ENCODE data around the gene FILIP1L.

FILIP1L gene

DNA sequence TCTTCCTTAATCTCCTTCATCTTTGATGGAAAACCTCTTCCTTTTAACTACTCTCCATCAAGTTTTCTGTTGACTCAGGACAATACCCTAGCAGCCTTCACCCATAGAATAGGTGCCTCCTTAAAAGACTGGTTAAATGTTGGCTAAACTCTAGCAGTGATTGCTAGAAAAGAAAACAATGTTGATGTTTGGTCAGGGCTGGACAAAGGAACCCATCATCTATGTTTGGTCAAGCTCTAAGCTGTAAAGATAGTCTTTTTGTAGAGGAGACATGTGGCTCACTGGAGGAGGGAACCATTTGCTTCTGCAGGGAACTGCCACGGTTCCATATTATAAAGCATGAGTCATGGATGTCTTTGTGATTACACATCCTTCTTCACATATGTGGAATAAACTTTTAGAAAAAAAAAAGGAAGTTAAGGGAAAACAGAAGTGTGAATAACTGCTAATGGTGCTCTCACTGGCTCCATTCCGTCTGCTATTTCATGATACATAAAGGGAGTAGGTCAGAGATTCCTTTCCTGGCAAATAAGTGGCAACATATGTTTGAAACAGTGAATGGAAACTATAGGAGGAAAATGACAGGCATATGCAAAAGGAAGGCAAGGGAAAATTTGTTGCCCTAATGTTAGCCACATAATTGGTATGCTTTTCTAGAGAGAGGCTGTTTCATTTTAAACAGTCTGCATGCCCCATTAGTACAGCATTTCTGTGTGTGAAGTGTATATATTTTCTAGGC lies 218.4 kb downstream of the FILIP1L start:
- DNase-seq (ENCODE audit: low read depth, low spot score) = no peak

DNA sequence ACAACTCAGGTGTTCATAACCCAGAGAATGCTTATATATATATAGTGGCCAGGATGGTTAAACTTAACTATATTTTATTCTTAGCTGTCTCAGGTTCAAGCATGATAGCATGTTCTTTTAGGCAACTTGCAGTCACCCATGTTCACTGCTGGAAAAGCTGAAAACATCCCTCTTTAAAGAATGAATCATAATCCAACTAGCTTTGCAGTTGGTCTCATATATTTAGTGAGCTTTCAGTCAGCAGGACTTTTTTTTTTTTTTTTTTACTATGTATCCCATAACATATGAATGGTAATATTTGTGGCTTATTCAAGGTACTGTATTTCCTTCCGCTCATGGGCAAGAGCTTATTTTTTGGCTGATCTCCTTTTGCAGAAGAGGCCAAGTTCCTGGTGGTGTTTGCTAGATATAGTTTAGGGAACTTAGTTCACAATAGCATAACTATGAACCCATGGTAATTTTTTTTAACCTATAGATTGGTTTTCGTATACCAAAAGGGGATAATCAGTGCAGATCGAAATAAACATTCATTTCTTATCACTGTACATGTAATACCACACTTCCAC lies 219.1 kb downstream of the FILIP1L start:
- no peak for DNase-seq (ENCODE audit: low read depth, low spot score)

DNA sequence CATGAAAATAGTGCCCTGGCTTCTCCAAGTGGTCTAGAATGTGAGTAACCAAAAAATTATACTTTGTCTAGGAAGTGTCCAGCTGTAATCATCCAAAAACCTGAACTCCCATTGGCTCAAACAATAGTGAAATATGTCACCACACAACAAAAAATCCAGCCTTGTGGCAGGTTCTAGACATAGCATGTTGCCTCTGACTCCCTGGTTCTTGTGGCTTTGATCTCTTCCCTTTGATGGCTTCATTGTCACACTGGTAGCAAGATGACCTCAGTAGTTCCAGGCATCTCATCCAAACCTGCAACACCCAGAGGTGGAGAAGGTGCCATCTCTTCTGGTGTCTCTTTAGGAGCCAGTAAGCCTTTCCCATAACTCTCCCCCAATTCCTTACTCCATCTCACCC lies 222.0 kb downstream of the FILIP1L start:
- DNase-seq (ENCODE audit: low read depth, low spot score) = no peak

- no peak for DNase-seq (ENCODE audit: low read depth, low spot score)
Observed at GRCh38 chr3:99891610-99892285, 222.6 kb downstream of the FILIP1L start.

- no peak for DNase-seq (ENCODE audit: low read depth, low spot score)
Observed at GRCh38 chr3:99885851-99886250, 228.4 kb downstream of the FILIP1L start.

- DNase-seq (ENCODE audit: low read depth, low spot score) = no peak
Observed at GRCh38 chr3:99885085-99885484, 229.2 kb downstream of the FILIP1L start.

DNA sequence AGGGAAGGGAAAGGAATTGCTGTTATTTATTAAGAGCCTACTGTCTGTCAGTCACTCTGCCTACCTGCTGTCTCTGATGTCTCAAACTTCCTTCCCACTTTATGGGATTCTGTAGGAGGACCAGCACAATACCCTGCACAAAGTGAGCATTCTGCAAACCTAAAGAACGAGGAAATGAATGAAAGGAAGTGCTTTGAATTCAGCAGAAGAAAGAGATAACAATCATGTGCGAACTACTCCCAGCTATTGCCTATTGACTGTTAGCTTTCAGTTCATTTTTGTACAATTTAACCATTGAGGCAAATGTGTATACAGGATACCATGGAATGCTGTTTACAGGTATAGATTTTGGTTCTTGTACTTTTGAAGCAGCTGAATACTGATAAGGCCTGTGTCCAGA lies 229.8 kb downstream of the FILIP1L start:
- no peak for DNase-seq (ENCODE audit: low read depth, low spot score)

DNA sequence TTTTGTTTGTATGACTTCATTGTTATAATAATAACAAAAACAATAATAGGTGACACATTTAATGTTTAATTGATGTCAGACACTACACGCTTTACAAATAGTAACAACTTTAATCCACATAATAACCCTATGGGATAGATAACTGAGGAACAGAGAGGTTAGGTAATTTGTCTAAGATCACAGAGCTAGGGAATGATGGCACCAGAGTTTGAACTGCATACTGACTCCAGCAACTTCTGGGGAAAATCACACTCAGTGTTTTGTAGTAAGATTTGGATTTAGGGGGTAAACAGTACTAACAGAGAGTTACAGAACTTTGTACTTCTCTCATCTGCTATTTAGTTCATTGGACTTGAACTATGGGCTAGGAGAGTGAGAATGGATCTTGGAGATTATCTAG lies 230.6 kb downstream of the FILIP1L start:
- no peak for DNase-seq (ENCODE audit: low read depth, low spot score)

- no peak for DNase-seq (ENCODE audit: low read depth, low spot score)
Observed at GRCh38 chr3:99883138-99883461, 231.2 kb downstream of the FILIP1L start.

DNA sequence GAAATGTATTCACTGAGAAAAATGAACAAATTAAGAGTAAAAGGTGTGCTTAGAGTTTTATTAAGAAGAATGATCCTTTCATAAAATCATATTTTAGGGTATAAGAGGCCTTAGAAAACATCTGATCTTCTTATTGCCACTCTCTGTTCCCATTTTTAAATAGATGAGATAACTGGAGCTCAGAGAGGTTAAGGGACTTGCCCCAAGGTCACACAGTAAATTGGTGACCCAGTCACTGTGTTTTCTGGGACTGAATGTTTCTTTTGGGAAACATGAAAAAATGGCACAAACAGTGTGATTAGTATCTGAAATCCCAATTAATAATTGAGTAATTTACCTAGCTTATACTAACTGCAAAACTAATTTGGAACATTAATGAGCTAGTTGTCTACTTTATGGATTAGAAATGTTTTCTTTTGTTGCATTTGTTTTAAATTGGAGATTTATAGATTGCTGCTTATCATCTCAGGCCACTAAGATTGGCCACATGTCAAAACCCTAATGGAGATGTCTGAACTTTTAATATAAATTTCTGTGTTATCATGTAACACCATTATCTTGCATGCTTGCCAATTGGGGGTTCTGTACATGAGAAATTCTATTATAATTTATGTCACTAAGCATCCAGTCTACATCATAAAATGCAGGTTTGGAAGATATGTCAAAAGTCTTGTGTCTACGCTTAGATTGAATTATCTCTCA lies 231.7 kb downstream of the FILIP1L start:
- no peak for DNase-seq (ENCODE audit: low read depth, low spot score)

- DNase-seq (ENCODE audit: low read depth, low spot score) = no peak
Observed at GRCh38 chr3:99881121-99881524, 233.2 kb downstream of the FILIP1L start.

- no peak for DNase-seq (ENCODE audit: low read depth, low spot score)
Observed at GRCh38 chr3:99879275-99879674, 235.0 kb downstream of the FILIP1L start.

DNA sequence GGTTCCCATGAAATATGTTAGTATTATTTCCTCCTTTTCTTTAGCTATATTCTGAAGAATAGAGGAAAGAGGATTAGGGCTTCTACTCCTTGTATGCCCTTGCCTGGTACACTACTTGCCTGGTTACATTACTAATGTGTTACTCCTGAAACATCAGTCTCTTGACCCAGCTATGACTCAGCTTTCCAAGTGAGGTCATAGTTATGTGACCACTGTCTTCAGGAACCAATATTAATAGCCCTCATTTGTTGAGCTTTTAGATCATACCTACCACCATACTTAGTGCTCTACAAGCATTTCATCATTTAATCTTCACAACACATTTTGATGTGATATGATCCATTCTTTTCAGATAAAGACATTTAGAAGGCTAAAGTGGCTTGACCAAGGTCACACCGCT lies 236.3 kb downstream of the FILIP1L start:
- no peak for DNase-seq (ENCODE audit: low read depth, low spot score)

DNA sequence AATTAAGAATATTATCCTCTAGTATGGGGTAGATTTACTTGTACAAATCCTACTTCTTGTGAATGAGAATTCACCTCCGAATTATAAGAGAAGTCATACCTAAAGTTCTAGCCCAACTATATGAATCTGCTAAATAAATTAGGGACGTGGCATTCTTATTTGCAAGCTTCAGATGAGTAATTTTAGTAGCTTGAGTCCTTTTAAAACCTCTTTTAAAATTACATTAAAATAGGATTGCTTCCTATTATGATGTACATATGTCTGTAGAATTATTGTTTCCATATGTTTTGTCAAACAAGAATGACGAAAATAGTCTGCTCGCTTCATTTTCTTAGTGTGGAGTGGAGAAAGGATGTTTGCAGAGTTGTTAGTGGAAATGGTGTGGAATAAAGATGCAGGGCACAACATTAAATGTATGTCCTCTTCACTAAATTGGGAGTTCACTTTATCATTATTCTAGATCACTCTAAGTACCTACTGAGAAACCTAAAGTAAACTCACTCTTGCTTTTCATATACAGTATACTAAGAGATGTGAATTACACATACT lies 237.2 kb downstream of the FILIP1L start:
- DNase-seq (ENCODE audit: low read depth, low spot score) = no peak

- DNase-seq (ENCODE audit: low read depth, low spot score) = peak; percentile 17
Observed at GRCh38 chr3:99875929-99876841, 238.1 kb downstream of the FILIP1L start.

- no peak for DNase-seq (ENCODE audit: low read depth, low spot score)
Observed at GRCh38 chr3:99875581-99875928, 238.7 kb downstream of the FILIP1L start.

- DNase-seq (ENCODE audit: low read depth, low spot score) = no peak
Observed at GRCh38 chr3:99874237-99875002, 239.9 kb downstream of the FILIP1L start.

DNA sequence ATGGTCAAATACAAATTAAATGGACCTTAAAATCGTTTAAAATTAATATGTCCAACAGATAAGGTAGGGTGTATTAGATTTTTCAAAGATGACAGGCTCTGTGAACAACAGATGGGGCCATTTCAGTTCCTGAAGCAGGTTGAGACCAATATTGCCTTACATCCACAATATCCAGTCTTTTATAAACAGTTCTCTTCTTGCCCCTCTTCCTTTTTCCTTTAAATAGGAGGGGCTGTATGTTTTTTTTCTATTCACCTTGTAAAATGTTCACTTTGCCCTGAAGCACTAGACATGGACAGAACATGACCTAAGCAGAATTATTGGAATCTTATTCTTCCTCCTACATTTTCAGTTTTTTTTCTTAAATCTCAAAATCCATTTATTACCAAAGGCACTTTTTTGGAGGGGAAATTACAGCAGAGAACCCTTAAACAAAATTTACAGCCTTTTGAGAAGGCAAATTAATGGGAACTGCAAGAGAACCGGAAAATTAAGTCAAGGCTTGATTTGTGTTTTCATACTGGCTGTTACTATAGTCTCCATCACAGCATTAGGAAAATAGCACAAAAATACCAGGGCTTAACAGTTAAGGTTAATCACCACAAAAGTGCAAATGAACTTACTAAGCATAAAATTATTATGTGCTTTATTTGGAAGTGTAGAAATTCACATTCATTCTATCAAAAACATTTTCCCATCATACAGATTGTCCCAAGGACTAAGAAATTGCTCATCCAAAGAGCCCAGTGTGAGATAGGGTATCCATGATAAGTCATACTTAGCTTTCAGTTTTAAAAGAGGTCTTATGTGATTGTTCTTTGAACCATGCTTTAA lies 240.8 kb downstream of the FILIP1L start:
- no peak for DNase-seq (ENCODE audit: low read depth, low spot score)

DNA sequence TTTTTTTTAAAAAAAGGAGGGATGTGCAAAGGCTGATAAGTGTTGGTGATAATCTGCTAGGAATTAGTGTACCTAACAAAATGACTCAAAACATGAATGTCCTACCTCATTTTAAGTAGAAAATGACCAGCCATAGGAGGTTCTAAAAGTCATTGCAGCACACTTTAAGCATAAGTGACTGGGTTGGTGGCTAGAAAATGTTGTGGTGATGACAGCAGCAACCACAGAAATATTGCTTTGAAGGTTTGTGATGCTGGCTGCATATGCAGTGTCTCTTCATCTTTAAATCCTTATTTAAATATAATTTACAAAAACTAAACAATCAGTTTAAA lies 241.4 kb downstream of the FILIP1L start:
- DNase-seq (ENCODE audit: low read depth, low spot score) = no peak
